WERI-Rb-1 (cell line): ENCODE data around the gene FGD3.

Source experiments
- DNase-seq: peaks from one replicate; pipeline ENCODE4 v3.0.0-alpha.2; 2020
- H3K27ac ChIP-seq: fragments of 250-450 bp; sonication (Bioruptor Pico); 2 replicates; pipeline ENCODE4 v1.5.1; 2020; ENCODE audit warnings: mild to moderate bottlenecking, moderate library complexity
- H3K27me3 ChIP-seq: fragments of 250-450 bp; sonication (Bioruptor Pico); 2 replicates; pipeline ENCODE4 v1.5.1; 2021; ENCODE audit warnings: mild to moderate bottlenecking, low read depth, moderate library complexity; ENCODE audit not compliant: insufficient read depth, severe bottlenecking
- H3K36me3 ChIP-seq: fragments of 250-450 bp; sonication (Bioruptor Pico); 2 replicates; pipeline ENCODE4 v1.5.1; 2020; ENCODE audit warnings: mild to moderate bottlenecking, moderate library complexity
- H3K4me3 ChIP-seq: 2 replicates; pipeline ENCODE4 v1.5.1; 2011; ENCODE audit warnings: low read depth, mild to moderate bottlenecking, control low read depth, low read length
- H3K9me3 ChIP-seq: fragments of 250-450 bp; sonication (Bioruptor Pico); 2 replicates; pipeline ENCODE4 v1.5.1; 2021; ENCODE audit warnings: mild to moderate bottlenecking, moderate library complexity; ENCODE audit not compliant: severe bottlenecking
- TF ChIP-seq, protein P1 (sequence below): IDR thresholded peaks from 2 replicates; pipeline ENCODE4 v1.5.1; 2011; ENCODE audit warnings: low read depth, mild to moderate bottlenecking, control low read depth, inconsistent platforms, low read length

Gene FGD3

DNA sequence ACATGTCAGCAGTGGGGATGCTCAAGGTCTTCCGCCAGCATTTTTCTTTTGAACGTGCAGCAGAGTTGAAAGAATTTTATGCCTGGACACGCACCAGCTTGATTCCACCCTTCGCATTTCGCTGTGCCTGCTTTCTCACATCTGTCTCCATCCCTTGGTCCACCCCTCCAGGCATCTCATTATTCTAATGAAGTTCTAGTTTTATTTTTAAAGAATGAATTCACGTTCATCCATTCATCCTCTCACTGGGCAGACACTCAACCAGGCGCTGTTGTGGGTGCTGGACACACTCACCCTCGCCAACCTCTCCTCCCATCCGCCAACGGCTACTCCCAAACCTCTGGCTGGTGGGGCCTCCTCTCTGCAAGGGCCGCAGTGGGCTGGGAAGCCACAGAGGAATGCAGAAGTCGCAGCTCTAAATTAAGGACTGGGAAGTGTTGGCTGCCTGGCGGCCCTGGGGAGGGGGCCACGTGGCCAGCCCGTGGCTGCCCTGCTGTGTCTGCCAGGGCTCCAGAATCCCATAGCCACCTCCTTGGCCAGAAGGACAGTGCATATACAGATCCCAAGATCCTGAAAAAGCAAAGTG, 117.9 kb downstream of the FGD3 start:
- TF ChIP-seq, protein P1, sequence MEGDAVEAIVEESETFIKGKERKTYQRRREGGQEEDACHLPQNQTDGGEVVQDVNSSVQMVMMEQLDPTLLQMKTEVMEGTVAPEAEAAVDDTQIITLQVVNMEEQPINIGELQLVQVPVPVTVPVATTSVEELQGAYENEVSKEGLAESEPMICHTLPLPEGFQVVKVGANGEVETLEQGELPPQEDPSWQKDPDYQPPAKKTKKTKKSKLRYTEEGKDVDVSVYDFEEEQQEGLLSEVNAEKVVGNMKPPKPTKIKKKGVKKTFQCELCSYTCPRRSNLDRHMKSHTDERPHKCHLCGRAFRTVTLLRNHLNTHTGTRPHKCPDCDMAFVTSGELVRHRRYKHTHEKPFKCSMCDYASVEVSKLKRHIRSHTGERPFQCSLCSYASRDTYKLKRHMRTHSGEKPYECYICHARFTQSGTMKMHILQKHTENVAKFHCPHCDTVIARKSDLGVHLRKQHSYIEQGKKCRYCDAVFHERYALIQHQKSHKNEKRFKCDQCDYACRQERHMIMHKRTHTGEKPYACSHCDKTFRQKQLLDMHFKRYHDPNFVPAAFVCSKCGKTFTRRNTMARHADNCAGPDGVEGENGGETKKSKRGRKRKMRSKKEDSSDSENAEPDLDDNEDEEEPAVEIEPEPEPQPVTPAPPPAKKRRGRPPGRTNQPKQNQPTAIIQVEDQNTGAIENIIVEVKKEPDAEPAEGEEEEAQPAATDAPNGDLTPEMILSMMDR: no peak
- Histone ChIP-seq H3K27me3 (no peaks in the 10 kb centered on the region), H3K4me3 (no peak overlapping the region), H3K36me3 (no peaks in the 10 kb centered on the region), H3K27ac (no peak overlapping the region), H3K9me3 (no peaks in the 10 kb centered on the region)
- DNase-seq: no peak

GRCh38 chr9:93066978-93067603, 119.8 kb downstream of the FGD3 start:
- Histone ChIP-seq H3K4me3 (no peak overlapping the region), H3K36me3 (no peaks in the 10 kb centered on the region), H3K27ac (no peak overlapping the region), H3K9me3 (no peaks in the 10 kb centered on the region), H3K27me3 (no peaks in the 10 kb centered on the region)
- DNase-seq: no peak
- TF ChIP-seq, protein P1: no peak

DNA sequence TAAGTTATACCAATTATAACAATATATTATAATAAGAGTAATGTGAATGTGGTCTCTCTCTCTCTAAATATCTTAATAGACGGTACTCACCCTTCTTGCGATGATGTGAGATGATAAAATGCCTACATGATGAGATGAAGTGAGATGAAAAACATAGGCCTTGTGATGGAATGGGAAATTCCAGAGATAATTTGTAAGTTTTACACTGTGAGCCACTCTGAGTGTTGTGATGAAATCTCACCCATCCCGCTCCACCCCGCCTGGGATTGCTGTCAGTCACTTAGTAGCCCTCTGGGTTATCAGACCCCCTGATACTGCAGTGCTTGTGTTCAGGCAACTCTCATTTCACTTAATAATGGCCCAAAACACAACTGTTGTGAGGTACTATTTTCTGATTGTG, 121.6 kb downstream of the FGD3 start:
- Histone ChIP-seq H3K27ac (no peak overlapping the region), H3K4me3 (no peak overlapping the region), H3K36me3 (no peaks in the 10 kb centered on the region), H3K9me3 (no peaks in the 10 kb centered on the region), H3K27me3 (no peaks in the 10 kb centered on the region)
- TF ChIP-seq, protein P1: no peak
- DNase-seq: no peak

DNA sequence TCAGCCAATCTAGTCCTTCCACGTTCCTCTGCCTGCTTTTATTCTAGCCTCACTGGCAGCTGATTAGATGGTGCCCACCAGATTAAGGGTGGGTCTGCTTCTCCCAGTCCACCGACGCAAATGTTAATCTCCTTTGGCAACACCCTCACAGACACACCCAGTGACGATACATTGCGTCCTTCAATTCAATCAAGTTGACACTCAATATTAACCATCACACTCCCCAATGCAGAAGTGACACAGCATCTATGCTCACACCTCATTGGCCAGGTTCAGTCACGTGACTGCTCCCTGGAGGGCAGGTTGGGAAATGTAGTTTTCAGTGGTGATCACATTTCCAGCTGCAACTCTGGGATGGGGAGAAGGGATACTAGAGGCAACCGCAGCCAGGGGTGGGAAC, 124.1 kb downstream of the FGD3 start:
- TF ChIP-seq, protein P1: no peak
- Histone ChIP-seq H3K9me3 (no peaks in the 10 kb centered on the region), H3K27ac (no peak overlapping the region), H3K36me3 (no peaks in the 10 kb centered on the region), H3K4me3 (no peak overlapping the region), H3K27me3 (no peaks in the 10 kb centered on the region)
- no peak for DNase-seq

DNA sequence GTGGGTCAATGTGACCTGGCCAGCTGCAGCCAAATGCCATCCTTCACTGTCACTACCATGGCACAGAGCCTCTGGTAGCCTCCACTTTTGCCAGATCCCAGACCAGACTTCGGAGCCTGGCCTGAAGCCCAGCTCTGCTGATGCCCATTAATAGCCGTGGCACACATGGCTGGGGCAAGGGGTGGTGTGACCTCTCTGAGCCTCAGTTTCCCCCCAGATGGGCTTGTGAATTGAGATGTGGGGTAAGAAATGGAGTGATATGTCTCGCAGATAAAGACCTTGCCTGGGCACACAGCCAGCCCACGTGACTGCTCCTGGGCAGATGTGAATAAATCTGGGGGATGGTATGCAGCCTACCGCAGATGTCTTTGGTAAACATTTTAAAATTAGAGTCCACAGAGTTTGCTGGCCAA, 125.1 kb downstream of the FGD3 start:
- no peaks in the 10 kb centered on the region for H3K9me3 ChIP-seq
- no peaks in the 10 kb centered on the region for H3K36me3 ChIP-seq
- no peak for DNase-seq

More for the DNA sequence above, 125.1 kb downstream of the FGD3 start:
- TF ChIP-seq, protein P1: no peak
- H3K4me3 ChIP-seq: no peak overlapping the region
- H3K27ac ChIP-seq: no peak overlapping the region
- H3K27me3 ChIP-seq: no peaks in the 10 kb centered on the region
